Vagina (tissue), 2 donors: ENCODE results near the gene FYB1.

Experiments
- POLR2A ChIP-seq, 2 donors: fragments of 450-650 bp; IDR thresholded peaks; one replicate each; pipeline ENCODE4 v1.6.1; 2017; ENCODE audit warnings: antibody characterized with exemption in 2 of 2, mild to moderate bottlenecking in 2 of 2, moderate library complexity in 2 of 2
- POLR2AphosphoS5 ChIP-seq, 2 donors: sonication (generic); formaldehyde crosslinking; IDR thresholded peaks; one replicate each; pipeline ENCODE4 v1.9.0; 2017; ENCODE audit warnings: antibody characterized with exemption in 2 of 2, mild to moderate bottlenecking in 2 of 2, low read depth in 1 of 2; ENCODE audit not compliant: insufficient read depth in 1 of 2

- no peak for TF ChIP-seq POLR2A (IDR thresholded peaks at IDR 0.05)
- no peak for TF ChIP-seq POLR2AphosphoS5 (IDR thresholded peaks at IDR 0.05; ENCODE audit: insufficient read depth in 1 of 2, low read depth in 1 of 2)
These were observed 140.2 kb downstream of the FYB1 start for GRCh38 chr5:39079147-39079546.
